AG08396 (cell line): Measurements from ENCODE around the gene E2F6.

Source experiments
- DNase-seq: peaks from one replicate; pipeline ENCODE4 v3.0.0; 2012; ENCODE audit warnings: low spot score, mixed read lengths

E2F6 gene

GRCh38 chr2:11493282-11493681 is 27.3 kb upstream of the E2F6 start:
- DNase-seq, result no peak

- no peak for DNase-seq
Observed at GRCh38 chr2:11492720-11493119, 26.8 kb upstream of the E2F6 start.

- no peak for DNase-seq
Observed at GRCh38 chr2:11492244-11492643, 26.3 kb upstream of the E2F6 start.

- no peak for DNase-seq
Observed at GRCh38 chr2:11491348-11491933, 25.5 kb upstream of the E2F6 start.

GRCh38 chr2:11490194-11490593 is 24.2 kb upstream of the E2F6 start:
- no peak for DNase-seq

GRCh38 chr2:11488809-11489208 is 22.8 kb upstream of the E2F6 start:
- DNase-seq, result no peak

GRCh38 chr2:11483806-11484617 is 18.1 kb upstream of the E2F6 start:
- DNase-seq, result no peak

- peak; percentile 36 for DNase-seq
Observed at GRCh38 chr2:11482473-11483035, 16.6 kb upstream of the E2F6 start.

- DNase-seq, result no peak
Observed at GRCh38 chr2:11481789-11482472, 16.0 kb upstream of the E2F6 start.

GRCh38 chr2:11481426-11481788 is 15.4 kb upstream of the E2F6 start:
- no peak for DNase-seq

- DNase-seq, result no peak
Observed at GRCh38 chr2:11480859-11481258, 14.9 kb upstream of the E2F6 start.

- no peak for DNase-seq
Observed at GRCh38 chr2:11480406-11480805, 14.4 kb upstream of the E2F6 start.

- no peak for DNase-seq
Observed at GRCh38 chr2:11478899-11479605, 13.1 kb upstream of the E2F6 start.

- peak; percentile 70 for DNase-seq
Observed at GRCh38 chr2:11477994-11478393, 12.0 kb upstream of the E2F6 start.

- no peak for DNase-seq
Observed at GRCh38 chr2:11473659-11474433, 7.9 kb upstream of the E2F6 start.

- DNase-seq, result no peak
Observed at GRCh38 chr2:11467749-11468148, 1.8 kb upstream of the E2F6 start.

GRCh38 chr2:11467129-11467649 is 1.2 kb upstream of the E2F6 start:
- DNase-seq, result no peak

- DNase-seq, result no peak
Observed at GRCh38 chr2:11466307-11467128, 557 bp upstream of the E2F6 start.

- DNase-seq, result no peak
Observed at GRCh38 chr2:11465110-11465484, 864 bp downstream of the E2F6 start.

- DNase-seq, result no peak
Observed at GRCh38 chr2:11459816-11460215, 6.1 kb downstream of the E2F6 start.
